GM12878 (cell line): ENCODE measurements around the gene GCH1. TPM values are rescaled to one million over a fixed set of nuclear protein-coding genes. Genes with fewer than 3 reads are reported as not detected.

Experiments
- ATAC-seq: fragments of 200-7000 bp; cut with Tn5 transposase; 3 replicates; pipeline ENCODE4 v1.9.1; 2020; ENCODE audit warnings: mild to moderate bottlenecking, moderate library complexity
- BruUV-seq: library from RNA; stranded (reverse); fragments of 400-500 nt; replicated peaks from 2 replicates; lab custom pipeline; 2021; lab: Mats Ljungman, UMichigan
- CTCF ChIA-PET: fragments of 300-600 bp; sonication (Branson Sonifier 250); formaldehyde crosslinking; extraction: SDS; loops from one replicate; lab custom pipeline; 2021; ENCODE audit warnings: inconsistent platforms; lab: Yijun Ruan, JAX
- POLR2A ChIA-PET: fragments of 350-600 bp; formaldehyde crosslinking; extraction: SDS; loops from one replicate; lab custom pipeline; 2021; ENCODE audit warnings: inconsistent platforms; lab: Charles Lee
- RAD21 ChIA-PET: fragments of 300-600 bp; sonication (Branson Sonifier 250); formaldehyde crosslinking; loops from one replicate; lab custom pipeline; 2023; ENCODE audit warnings: antibody characterized with exemption; ENCODE audit not compliant: unreplicated experiment; lab: Charles Lee
- SMC1A ChIA-PET: fragments of 300-600 bp; sonication (Branson Sonifier 250); formaldehyde crosslinking; loops from one replicate; lab custom pipeline; 2023; ENCODE audit not compliant: unreplicated experiment, uncharacterized antibody; lab: Charles Lee
- DNase-seq: peaks from one replicate; pipeline ENCODE4 v3.0.0-alpha.2; 2011; ENCODE audit warnings: low read depth, low spot score
- FAIRE-seq: peaks from 3 replicates; lab custom pipeline; 2011; peaks lifted over from hg19 to GRCh38; lab: Jason Lieb, UNC
- H2AFZ ChIP-seq: 2 replicates; pipeline ENCODE4 v1.6.0; 2011; ENCODE audit warnings: low read depth, low read length, control low read depth; ENCODE audit not compliant: control insufficient read depth
- H3K27ac ChIP-seq: 2 replicates; pipeline ENCODE4 v1.5.1; 2011; ENCODE audit warnings: control low read depth; ENCODE audit not compliant: control insufficient read depth, insufficient read depth
- H3K27me3 ChIP-seq, 2 experiments: replicated peaks in 1 of 2; 2 replicates each; pipeline versions ENCODE4 v1.6.0 to v1.6.1; 2011; ENCODE audit warnings: low read length in 1 of 2; ENCODE audit not compliant: control insufficient read depth in 2 of 2, insufficient read depth in 2 of 2
- H3K36me3 ChIP-seq, 2 experiments: 2 replicates each; pipeline ENCODE4 v1.5.1; 2011; ENCODE audit warnings: low read length in 1 of 2; ENCODE audit not compliant: control insufficient read depth in 2 of 2, insufficient read depth in 2 of 2
- H3K4me1 ChIP-seq: 2 replicates; pipeline ENCODE4 v1.6.1; 2011; ENCODE audit warnings: mild to moderate bottlenecking, low read length, moderate library complexity, mixed read lengths; ENCODE audit not compliant: control insufficient read depth, insufficient read depth
- H3K4me2 ChIP-seq: 2 replicates; pipeline ENCODE4 v1.6.0; 2011; ENCODE audit warnings: control low read depth; ENCODE audit not compliant: control insufficient read depth, insufficient read depth
- H3K4me3 ChIP-seq: fragments of 200-600 bp; sonication (generic); 2 replicates; pipeline ENCODE4 v1.5.1; 2016
- H3K79me2 ChIP-seq: 2 replicates; pipeline ENCODE4 v1.6.0; 2011; ENCODE audit warnings: low read length; ENCODE audit not compliant: control insufficient read depth, insufficient read depth
- H3K9ac ChIP-seq: 2 replicates; pipeline ENCODE4 v1.8.0; 2011; ENCODE audit warnings: low read length, control low read depth, mixed read lengths; ENCODE audit not compliant: control insufficient read depth, insufficient read depth
- H3K9me3 ChIP-seq: replicated peaks from 3 replicates; pipeline ENCODE4 v1.5.1; 2011; ENCODE audit warnings: mild to moderate bottlenecking, low read length; ENCODE audit not compliant: control insufficient read depth, insufficient read depth
- H4K20me1 ChIP-seq: 2 replicates; pipeline ENCODE4 v1.6.0; 2011; ENCODE audit not compliant: control insufficient read depth, insufficient read depth
- CEBPZ ChIP-seq: fragments of 150-350 bp; IDR thresholded peaks from 2 replicates; pipeline ENCODE4 v1.6.1; 2016; ENCODE audit warnings: low read depth, low read length
- HDAC6 ChIP-seq: fragments of 200-600 bp; sonication (generic); IDR thresholded peaks from one replicate; pipeline ENCODE4 v1.8.0; 2017; ENCODE audit warnings: antibody characterized with exemption; ENCODE audit not compliant: unreplicated experiment
- HDGF ChIP-seq: fragments of 450-650 bp; IDR thresholded peaks from 2 replicates; pipeline ENCODE4 v1.6.1; 2016; ENCODE audit warnings: antibody characterized with exemption
- KLF5 ChIP-seq: fragments of 450-650 bp; IDR thresholded peaks from 2 replicates; pipeline ENCODE4 v1.6.1; 2014; ENCODE audit warnings: mild to moderate bottlenecking; ENCODE audit not compliant: partially characterized antibody
- NKRF ChIP-seq: fragments of 450-650 bp; conservative IDR thresholded peaks from 2 replicates; pipeline ENCODE4 v1.6.1; 2017; ENCODE audit warnings: mild to moderate bottlenecking, moderate library complexity
- RCOR1 ChIP-seq: conservative IDR thresholded peaks from 2 replicates; pipeline ENCODE4 v1.6.1; 2012; ENCODE audit warnings: low read depth, low read length, improper control_type of control experiment
- RUNX3 ChIP-seq: IDR thresholded peaks from 2 replicates; pipeline ENCODE4 v1.6.1; 2012; ENCODE audit warnings: low read length, inconsistent platforms
- STAT1 ChIP-seq: fragments of 450-650 bp; conservative IDR thresholded peaks from 2 replicates; pipeline ENCODE4 v1.6.1; 2014; ENCODE audit warnings: antibody characterized with exemption, mild to moderate bottlenecking
- ZNF384 ChIP-seq: IDR thresholded peaks from 2 replicates; pipeline ENCODE4 v1.6.1; 2012; ENCODE audit warnings: low read depth, mild to moderate bottlenecking, low read length, improper control_type of control experiment, borderline replicate concordance
- in situ Hi-C: fragments of 300-500 bp; cut with MboI; formaldehyde crosslinking; loops from 9 replicates; pipeline ENCODE4 v1.14.3; 2018; ENCODE audit warnings: mixed read lengths
- intact Hi-C: fragments of 100-400 bp; cut with micrococcal nuclease; formaldehyde crosslinking; loops from one replicate; pipeline ENCODE4 v1.14.2; 2022; ENCODE audit not compliant: unreplicated experiment
- polyA plus RNA-seq, 11 experiments: library from polyadenylated mRNA; depleted of rRNA in 4 of 11; unstranded in 6 of 11; stranded (reverse) in 5 of 11; fragments of >200 nt; fragmentation: Nextera tagmentation in 4 of 11; fragmentation: Illumina TruSeq in 1 of 11; extraction: Ambion mirVana in 4 of 11; extraction: Trizol in 1 of 11; gene quantifications; 1 replicate in 1 of 11; 2 replicates in 10 of 11; pipeline versions ENCODE4 v1.2.1 to v1.2.3, GENCODE V29; 2011 to 2016; ENCODE audit warnings: inconsistent platforms in 2 of 11, missing spikeins in 2 of 11, low read depth in 1 of 11
- total RNA-seq, 4 experiments: library from RNA; depleted of rRNA in 3 of 4; stranded (reverse); fragments of >200 nt in 3 of 4; fragmentation: Illumina TruSeq in 1 of 4; extraction: Trizol in 1 of 4; gene quantifications; 2 replicates each; pipeline versions ENCODE4 v1.2.1 to v1.2.3, GENCODE V29; 2013 to 2021
- TF ChIP-seq, protein P1 (sequence below), 3 experiments: IDR thresholded peaks in 2 of 3; conservative IDR thresholded peaks in 1 of 3; 2 replicates each; pipeline ENCODE4 v1.5.1; 2011; ENCODE audit warnings: low read depth in 3 of 3, low read length in 3 of 3, mild to moderate bottlenecking in 3 of 3, control low read depth in 2 of 3, moderate library complexity in 2 of 3, inconsistent platforms in 1 of 3, mixed read lengths in 1 of 3; ENCODE audit not compliant: control insufficient read depth in 2 of 3, insufficient read depth in 1 of 3; ENCODE audit errors: extremely low read depth in 1 of 3

GCH1 gene
- total and polyA plus RNA-seq, 10 of the 15 experiments (the other 5 are each of a cell fraction or from before 2014, with no cell fraction given), result 25.1 to 37.0 (median 33.8) TPM

- TF ChIP-seq KLF5 (no peak), NKRF (no peak), CEBPZ (no peak), RCOR1 (no peak), STAT1 (no peak), HDGF (no peak), HDAC6 (no peak)
Measured at GRCh38 chr14:54908190-54908589, 5.6 kb upstream of the GCH1 start (continued).

DNA sequence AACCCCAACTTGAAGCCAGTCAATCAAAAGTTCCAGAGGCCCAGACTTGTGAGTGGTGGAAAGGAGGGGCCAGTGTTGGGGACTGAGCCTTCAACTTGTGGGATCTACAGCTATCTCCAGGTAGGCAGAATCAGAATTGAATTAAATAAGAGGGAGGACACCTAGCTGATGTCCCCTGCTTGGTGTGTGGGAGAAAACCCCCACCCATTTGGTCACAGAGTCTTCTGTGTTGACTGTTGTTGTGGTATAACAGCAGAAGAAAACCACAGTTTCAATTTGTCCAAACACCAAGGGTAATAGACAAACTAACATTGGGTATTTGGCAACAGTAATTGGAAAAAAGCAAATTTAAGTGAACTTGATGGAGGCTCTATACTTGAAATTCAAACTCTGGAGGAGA is 3.4 kb upstream of the GCH1 start:
- FAIRE-seq (no peak), DNase-seq (no peak), ATAC-seq (no peak)
- no peak overlapping the region for H3K4me2 ChIP-seq
- no TSS peak for BruUV-seq
- POLR2A ChIA-PET, result no interaction called here
- H3K36me3 ChIP-seq, result no peaks in the 10 kb centered on the region
- TF ChIP-seq RUNX3, result peak; percentile 55; the same call in 1 of the 2 replicates
- TF ChIP-seq, protein P1, sequence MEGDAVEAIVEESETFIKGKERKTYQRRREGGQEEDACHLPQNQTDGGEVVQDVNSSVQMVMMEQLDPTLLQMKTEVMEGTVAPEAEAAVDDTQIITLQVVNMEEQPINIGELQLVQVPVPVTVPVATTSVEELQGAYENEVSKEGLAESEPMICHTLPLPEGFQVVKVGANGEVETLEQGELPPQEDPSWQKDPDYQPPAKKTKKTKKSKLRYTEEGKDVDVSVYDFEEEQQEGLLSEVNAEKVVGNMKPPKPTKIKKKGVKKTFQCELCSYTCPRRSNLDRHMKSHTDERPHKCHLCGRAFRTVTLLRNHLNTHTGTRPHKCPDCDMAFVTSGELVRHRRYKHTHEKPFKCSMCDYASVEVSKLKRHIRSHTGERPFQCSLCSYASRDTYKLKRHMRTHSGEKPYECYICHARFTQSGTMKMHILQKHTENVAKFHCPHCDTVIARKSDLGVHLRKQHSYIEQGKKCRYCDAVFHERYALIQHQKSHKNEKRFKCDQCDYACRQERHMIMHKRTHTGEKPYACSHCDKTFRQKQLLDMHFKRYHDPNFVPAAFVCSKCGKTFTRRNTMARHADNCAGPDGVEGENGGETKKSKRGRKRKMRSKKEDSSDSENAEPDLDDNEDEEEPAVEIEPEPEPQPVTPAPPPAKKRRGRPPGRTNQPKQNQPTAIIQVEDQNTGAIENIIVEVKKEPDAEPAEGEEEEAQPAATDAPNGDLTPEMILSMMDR (IDR thresholded peaks at IDR 0.05 in 2 of 3, conservative IDR thresholded peaks at IDR 0.05 in 1 of 3; ENCODE audit: control insufficient read depth in 2 of 3, extremely low read depth in 1 of 3, insufficient read depth in 1 of 3, low read depth in 3 of 3, low read length in 3 of 3), result no peak
- no peak for TF ChIP-seq ZNF384
- no peaks in the 10 kb centered on the region for H3K9me3 ChIP-seq
- CTCF ChIA-PET, result no interaction called here
- no peaks in the 10 kb centered on the region for H4K20me1 ChIP-seq
- no peak overlapping the region for H3K9ac ChIP-seq
- H3K27me3 ChIP-seq, result no peaks in the 10 kb centered on the region
- RAD21 ChIA-PET, result no interaction called here
- in situ Hi-C loops (no loop called here), intact Hi-C loops (no loop called here)
- SMC1A ChIA-PET, result interaction anchor here (0.6 kb wide), 1 partner anchor 18 kb away, joined by 3 read pairs; no protein-coding TSS in a partner anchor
- peaks cover 9% of the 10 kb centered on the region for H3K79me2 ChIP-seq
- no peak overlapping the region for H3K4me3 ChIP-seq
- H2AFZ ChIP-seq, result no peak overlapping the region
- no peak overlapping the region for H3K27ac ChIP-seq
- no peaks in the 10 kb centered on the region; the same call in 1 of the 2 replicates for H3K4me1 ChIP-seq
